Esophagus muscularis mucosa (tissue), 4 donors: ENCODE results near the gene SASH1.

ENCODE experiments used
- CTCF ChIP-seq, 3 experiments: fragments of 200-600 bp in 2 of 3; fragments of 450-650 bp in 1 of 3; sonication (generic) in 2 of 3; IDR thresholded peaks; one replicate each; pipeline ENCODE4 v1.5.1; 2017 to 2019; ENCODE audit warnings: antibody characterized with exemption in 3 of 3, mild to moderate bottlenecking in 2 of 3, moderate library complexity in 1 of 3
- EP300 ChIP-seq: sonication (generic); formaldehyde crosslinking; IDR thresholded peaks from one replicate; pipeline ENCODE4 v1.6.1; 2017; ENCODE audit warnings: antibody characterized with exemption
- POLR2A ChIP-seq: fragments of 450-650 bp; IDR thresholded peaks from one replicate; pipeline ENCODE4 v1.6.1; 2017; ENCODE audit warnings: antibody characterized with exemption, moderate library complexity, mild to moderate bottlenecking, low read depth

GRCh38 chr6:148306286-148306685 is 36.4 kb upstream of the SASH1 start:
- TF ChIP-seq POLR2A (no peak), EP300 (no peak), CTCF (IDR thresholded peaks at IDR 0.05) (no peak)
